Right atrium auricular region (tissue), 2 donors: ENCODE data around the gene ALG5. TPM values are rescaled to one million over a fixed set of nuclear protein-coding genes. Genes with fewer than 3 reads are reported as not detected.

Experiments used
- DNase-seq: peaks from one replicate; pipeline ENCODE4 v3.0.0-alpha.2; 2019; ENCODE audit warnings: low spot score
- H3K27ac ChIP-seq, 2 donors: fragments of 200-600 bp; sonication (generic); 1 replicate in 1 of 2; 2 replicates in 1 of 2; pipeline ENCODE4 v1.5.1; 2016 to 2019
- H3K27me3 ChIP-seq, 2 donors: fragments of 200-600 bp; sonication (generic); one replicate each; pipeline versions ENCODE4 v1.5.1 to v1.6.0; 2017 to 2019
- H3K36me3 ChIP-seq: fragments of 200-600 bp; sonication (generic); one replicate; pipeline ENCODE4 v1.5.1; 2016
- H3K4me1 ChIP-seq, 2 donors: fragments of 200-600 bp; sonication (generic); one replicate each; pipeline versions ENCODE4 v1.5.1 to v1.6.0; 2017 to 2019
- H3K4me3 ChIP-seq, 2 donors: fragments of 200-600 bp; sonication (generic); 1 replicate in 1 of 2; 2 replicates in 1 of 2; pipeline ENCODE4 v1.5.1; 2017 to 2019; ENCODE audit warnings: mild to moderate bottlenecking in 1 of 2, moderate library complexity in 1 of 2
- H3K9me3 ChIP-seq, 2 donors: fragments of 200-600 bp; sonication (generic); one replicate each; pipeline ENCODE4 v1.5.1; 2019
- total RNA-seq, 2 donors: library from RNA; depleted of rRNA; stranded (reverse); fragments of >200 nt; gene quantifications; one replicate each; pipeline ENCODE4 v1.1.0, GENCODE V29; 2016
- TF ChIP-seq, protein P1 (sequence below), 2 donors: fragments of 200-600 bp; sonication (generic); IDR thresholded peaks; one replicate each; pipeline ENCODE4 v1.5.1; 2019; ENCODE audit warnings: antibody characterized with exemption in 2 of 2

Gene ALG5
- total RNA-seq, 2 donors from 2014 or later, result 15.4 to 17.0 TPM

DNA sequence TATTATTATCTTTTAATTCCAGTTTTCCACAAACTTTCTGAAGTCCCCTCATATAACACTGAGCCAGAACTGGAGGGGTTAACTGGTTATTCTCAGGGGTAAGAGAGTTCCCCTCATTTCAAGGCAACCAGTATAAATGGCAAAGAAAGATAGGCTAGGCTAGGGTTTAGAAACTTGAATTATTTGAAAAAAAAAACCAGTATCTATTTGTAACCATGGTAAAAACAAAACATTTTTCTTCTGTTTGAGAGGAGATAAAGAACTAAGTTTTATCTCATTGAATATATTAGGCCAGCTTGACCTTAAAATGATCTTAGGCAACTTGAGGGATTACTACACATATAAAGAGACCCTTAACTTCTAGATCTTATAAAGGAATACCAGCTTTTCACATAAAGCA, 40.8 kb upstream of the ALG5 start:
- peaks cover 82% of the 10 kb centered on the region for H3K36me3 ChIP-seq
- TF ChIP-seq, protein P1, sequence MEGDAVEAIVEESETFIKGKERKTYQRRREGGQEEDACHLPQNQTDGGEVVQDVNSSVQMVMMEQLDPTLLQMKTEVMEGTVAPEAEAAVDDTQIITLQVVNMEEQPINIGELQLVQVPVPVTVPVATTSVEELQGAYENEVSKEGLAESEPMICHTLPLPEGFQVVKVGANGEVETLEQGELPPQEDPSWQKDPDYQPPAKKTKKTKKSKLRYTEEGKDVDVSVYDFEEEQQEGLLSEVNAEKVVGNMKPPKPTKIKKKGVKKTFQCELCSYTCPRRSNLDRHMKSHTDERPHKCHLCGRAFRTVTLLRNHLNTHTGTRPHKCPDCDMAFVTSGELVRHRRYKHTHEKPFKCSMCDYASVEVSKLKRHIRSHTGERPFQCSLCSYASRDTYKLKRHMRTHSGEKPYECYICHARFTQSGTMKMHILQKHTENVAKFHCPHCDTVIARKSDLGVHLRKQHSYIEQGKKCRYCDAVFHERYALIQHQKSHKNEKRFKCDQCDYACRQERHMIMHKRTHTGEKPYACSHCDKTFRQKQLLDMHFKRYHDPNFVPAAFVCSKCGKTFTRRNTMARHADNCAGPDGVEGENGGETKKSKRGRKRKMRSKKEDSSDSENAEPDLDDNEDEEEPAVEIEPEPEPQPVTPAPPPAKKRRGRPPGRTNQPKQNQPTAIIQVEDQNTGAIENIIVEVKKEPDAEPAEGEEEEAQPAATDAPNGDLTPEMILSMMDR (IDR thresholded peaks at IDR 0.05), result no peak
- H3K27ac ChIP-seq, result no peak overlapping the region

DNA sequence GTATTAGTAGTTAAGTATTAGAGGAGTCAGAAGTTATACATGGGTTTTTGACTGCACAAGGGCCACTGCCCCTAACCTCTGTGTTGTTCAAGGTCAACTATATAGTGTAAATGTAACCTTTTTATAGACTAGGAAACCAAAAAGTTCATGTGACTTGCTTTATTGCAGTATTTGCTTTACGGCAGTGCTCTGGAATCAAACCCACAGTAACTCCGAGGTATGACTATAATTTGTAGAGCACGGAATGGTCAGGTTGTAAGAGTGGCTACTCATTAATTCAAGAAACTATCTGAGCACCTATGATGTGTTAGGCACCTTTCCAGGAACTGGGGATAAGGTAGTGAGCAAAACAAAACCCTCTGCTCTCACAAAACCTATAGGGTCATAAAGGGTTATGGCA, 38.1 kb upstream of the ALG5 start:
- Histone ChIP-seq H3K4me3 (no peak overlapping the region), H3K9me3 (no peaks in the 10 kb centered on the region), H3K4me1 (peaks cover 0 to 5% of the 10 kb centered on the region in 2 donors), H3K27ac (no peak overlapping the region), H3K36me3 (peaks cover 90% of the 10 kb centered on the region), H3K27me3 (no peaks in the 10 kb centered on the region)
- DNase-seq, result no peak
- TF ChIP-seq, protein P1 (IDR thresholded peaks at IDR 0.05), result no peak

More for the DNA sequence above, 40.8 kb upstream of the ALG5 start:
- no peak for DNase-seq
- Histone ChIP-seq H3K4me1 (peaks cover 0 to 5% of the 10 kb centered on the region in 2 donors), H3K9me3 (no peaks in the 10 kb centered on the region), H3K27me3 (no peaks in the 10 kb centered on the region), H3K4me3 (no peak overlapping the region)

DNA sequence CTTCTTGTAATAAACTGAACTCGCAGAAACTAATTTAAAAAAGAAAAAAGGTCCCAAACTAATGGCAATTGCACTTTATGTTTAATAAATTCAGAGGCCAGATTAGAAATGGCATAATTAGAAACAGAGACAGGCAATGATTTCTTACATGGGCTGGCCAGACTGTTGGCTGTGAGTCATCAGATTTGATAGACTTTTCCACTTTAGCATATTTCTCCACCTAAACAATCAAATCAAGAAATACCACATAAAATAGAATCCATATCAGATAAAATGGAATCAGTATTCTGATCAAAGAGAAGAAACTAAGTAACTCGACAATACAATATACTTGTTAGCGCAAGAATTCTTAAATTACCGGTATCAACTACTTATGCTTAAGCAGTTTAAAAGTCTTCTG, 30.5 kb upstream of the ALG5 start:
- no peak for DNase-seq
- TF ChIP-seq, protein P1 (IDR thresholded peaks at IDR 0.05), result no peak
- peaks cover 92% of the 10 kb centered on the region for H3K36me3 ChIP-seq
- H3K4me1 ChIP-seq, result no peaks in the 10 kb centered on the region
- H3K27ac ChIP-seq, result no peak overlapping the region
- no peaks in the 10 kb centered on the region for H3K9me3 ChIP-seq
- H3K27me3 ChIP-seq, result no peaks in the 10 kb centered on the region
- no peak overlapping the region for H3K4me3 ChIP-seq

DNA sequence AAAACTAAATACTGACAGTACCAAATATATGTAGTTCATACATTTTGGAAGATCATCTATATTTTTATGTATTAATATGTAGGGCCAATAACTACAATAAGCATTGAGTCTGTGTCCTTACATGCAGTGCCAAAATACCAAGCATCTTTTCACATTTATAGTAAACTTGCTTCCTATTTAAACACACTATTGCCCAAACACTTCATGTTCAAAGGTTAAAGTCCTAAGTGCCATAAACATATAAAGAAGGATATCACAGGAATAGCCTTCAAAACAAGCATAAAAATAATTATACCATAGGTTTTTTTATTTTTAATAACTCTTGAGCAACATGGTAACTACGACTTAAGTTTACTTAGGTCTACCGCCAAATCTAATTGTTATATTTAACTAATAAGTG, 28.5 kb upstream of the ALG5 start:
- no peak for DNase-seq
- H3K27ac ChIP-seq, result no peak overlapping the region
- H3K9me3 ChIP-seq, result no peaks in the 10 kb centered on the region
- TF ChIP-seq, protein P1 (IDR thresholded peaks at IDR 0.05), result no peak
- no peak overlapping the region for H3K4me3 ChIP-seq
- no peaks in the 10 kb centered on the region for H3K4me1 ChIP-seq
- peaks cover 92% of the 10 kb centered on the region for H3K36me3 ChIP-seq
- no peaks in the 10 kb centered on the region for H3K27me3 ChIP-seq

DNA sequence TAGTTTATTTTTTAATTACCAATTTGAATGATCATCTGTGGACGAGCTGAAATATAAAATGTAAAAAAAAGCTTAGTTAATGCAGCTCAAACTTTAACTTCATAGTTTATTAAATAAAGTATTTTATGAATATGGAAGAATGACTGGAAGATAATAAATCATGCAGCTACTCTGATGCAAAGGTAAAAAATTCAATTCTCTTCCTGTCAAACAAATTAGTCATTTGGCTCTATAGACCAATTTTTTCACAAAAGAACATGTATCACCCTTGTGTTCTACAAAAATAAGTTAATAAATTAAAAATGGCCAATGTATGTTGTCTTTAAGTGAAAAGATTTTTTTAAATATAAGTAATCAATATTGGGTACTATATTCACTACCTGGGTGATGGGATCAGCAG, 27.6 kb upstream of the ALG5 start:
- Histone ChIP-seq H3K27me3 (no peaks in the 10 kb centered on the region), H3K9me3 (no peaks in the 10 kb centered on the region), H3K36me3 (peaks cover 91% of the 10 kb centered on the region), H3K27ac (no peak overlapping the region), H3K4me1 (no peaks in the 10 kb centered on the region), H3K4me3 (no peak overlapping the region)
- TF ChIP-seq, protein P1 (IDR thresholded peaks at IDR 0.05), result no peak
- DNase-seq, result no peak

DNA sequence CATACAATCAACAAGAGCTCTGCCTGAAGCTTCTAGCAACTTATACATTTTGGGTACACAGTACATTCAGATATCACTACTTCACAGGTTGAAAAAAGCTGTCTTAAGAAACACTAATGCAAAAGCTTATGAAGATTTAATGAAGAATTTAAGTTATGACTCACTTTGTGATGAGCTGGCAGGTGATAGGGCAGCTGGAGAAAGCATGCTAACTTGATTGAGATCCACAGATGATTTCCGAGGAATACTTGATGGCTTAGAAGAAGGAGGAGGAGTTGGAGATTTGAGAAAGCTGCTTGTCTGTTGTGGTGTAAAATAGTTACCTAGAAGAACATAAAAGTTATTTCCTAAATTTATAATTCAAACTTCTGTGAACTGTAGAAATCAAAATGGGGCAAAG, 24.7 kb upstream of the ALG5 start:
- Histone ChIP-seq H3K9me3 (no peaks in the 10 kb centered on the region), H3K4me1 (no peaks in the 10 kb centered on the region), H3K27ac (no peak overlapping the region), H3K4me3 (no peak overlapping the region), H3K27me3 (no peaks in the 10 kb centered on the region), H3K36me3 (peaks cover 93% of the 10 kb centered on the region)
- TF ChIP-seq, protein P1 (IDR thresholded peaks at IDR 0.05), result no peak
- no peak for DNase-seq
